ENCODE measurements around the gene CISH.

DNA sequence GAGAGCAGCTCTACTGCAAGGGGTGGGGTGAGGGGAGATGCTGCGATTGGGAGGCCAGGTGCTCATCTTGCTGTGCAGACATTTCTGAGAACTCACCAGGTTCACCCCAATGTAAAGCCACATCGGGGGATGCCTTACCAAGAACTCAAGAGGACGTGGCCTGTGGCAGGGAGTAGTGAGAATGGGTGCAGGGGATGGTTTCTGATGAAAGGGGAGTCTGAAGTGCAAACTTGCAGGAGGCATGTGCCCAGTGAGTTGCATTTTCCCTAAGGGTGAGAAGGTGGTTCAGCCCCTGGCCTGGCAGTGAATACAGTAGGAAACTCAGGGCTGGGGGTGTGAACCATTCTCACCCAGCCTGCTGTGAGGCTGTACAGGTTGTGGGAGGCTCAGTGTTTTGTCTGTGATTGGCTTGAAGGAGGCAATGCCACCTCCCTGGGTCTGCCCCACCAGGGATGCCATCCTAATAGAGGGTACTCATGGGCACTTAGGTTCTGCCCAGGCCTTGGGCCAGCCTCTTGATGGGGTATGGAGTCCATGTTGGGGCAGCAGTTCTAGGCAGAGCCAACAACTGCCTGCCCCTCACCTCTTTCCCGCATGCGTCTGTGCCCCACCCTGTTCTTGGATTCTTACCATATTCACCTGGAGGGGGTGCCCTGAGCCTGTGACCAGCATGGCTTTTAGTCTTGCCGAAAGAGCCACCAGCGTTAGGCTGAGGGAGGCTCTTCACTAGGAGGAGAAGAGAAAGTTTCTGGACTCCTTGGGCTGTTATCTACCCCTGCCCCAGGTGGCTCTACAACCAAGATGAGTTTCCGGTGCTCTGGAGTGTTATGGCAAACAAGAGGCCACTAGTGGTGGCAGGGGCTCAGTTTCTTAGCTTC, 37.8 kb downstream of the CISH start:
- TF ChIP-seq POLR2AphosphoS5 (IDR thresholded peaks at IDR 0.05; ENCODE audit: borderline replicate concordance, low read depth, low read length) (no peak), EZH2 (IDR thresholded peaks at IDR 0.05) (no peak), FOXP2 (optimal IDR thresholded peaks at IDR 0.05; ENCODE audit: control extremely low read depth, extremely low read length, insufficient read depth) (no peak)

All from SK-N-MC (cell line).